Measurements from ENCODE around the gene MGAM2.

- TF ChIP-seq CTCF (IDR thresholded peaks at IDR 0.05; ENCODE audit: low read depth, low read length): no peak
- no peak for TF ChIP-seq EZH2phosphoT487 (IDR thresholded peaks at IDR 0.05; ENCODE audit: low read depth)
Observed at GRCh38 chr7:142194201-142194600, 82.7 kb downstream of the MGAM2 start.

All from OCI-LY3 (cell line).